Measurements from ENCODE around the gene BBS10.
"Not testable (repeated sequence)": the region's sequence is repeated elsewhere in the genome, so short reads cannot be mapped to it uniquely, and the experiment has no call there.

The BBS10 gene

DNA sequence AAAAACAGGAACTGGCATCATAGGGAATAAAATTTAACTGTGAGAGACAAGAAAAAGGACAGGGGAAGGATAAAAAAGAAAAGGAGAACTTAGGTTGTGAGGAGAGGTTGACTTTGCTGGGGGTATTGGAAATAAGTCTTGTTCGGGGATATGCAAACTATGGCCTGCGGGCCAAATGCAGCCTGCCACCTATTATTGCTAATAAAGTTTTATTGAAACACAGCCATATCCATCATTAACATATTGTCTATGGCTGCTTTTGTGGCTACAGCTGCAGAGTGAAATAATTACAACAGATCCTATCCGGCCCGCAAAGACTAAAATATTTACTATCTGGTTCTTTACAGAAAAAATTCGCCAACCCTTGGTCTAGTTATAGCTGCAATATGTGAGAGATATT is 18.6 kb downstream of the BBS10 start:
- DNase-seq (ENCODE audit: low read depth) = no peak

DNA sequence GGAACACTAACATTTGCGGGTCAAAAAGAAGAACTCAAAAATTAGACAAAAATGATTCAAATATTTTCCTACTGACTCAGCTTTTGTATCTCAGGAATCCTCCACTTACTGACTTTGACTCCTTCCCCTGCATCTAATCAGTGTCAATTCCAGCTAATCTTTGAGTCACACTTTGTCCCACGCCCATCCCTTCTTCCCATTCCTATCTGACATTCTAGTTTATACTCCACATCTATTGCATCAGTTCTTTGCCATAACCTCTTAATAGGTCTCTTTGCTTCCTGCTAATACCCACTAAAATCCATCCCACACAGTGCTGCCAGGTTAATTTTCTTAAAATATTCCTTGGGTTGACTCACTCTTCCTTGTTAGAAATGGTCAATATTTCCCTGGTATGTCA is 19.1 kb downstream of the BBS10 start:
- DNase-seq (ENCODE audit: low read depth) = no peak

DNA sequence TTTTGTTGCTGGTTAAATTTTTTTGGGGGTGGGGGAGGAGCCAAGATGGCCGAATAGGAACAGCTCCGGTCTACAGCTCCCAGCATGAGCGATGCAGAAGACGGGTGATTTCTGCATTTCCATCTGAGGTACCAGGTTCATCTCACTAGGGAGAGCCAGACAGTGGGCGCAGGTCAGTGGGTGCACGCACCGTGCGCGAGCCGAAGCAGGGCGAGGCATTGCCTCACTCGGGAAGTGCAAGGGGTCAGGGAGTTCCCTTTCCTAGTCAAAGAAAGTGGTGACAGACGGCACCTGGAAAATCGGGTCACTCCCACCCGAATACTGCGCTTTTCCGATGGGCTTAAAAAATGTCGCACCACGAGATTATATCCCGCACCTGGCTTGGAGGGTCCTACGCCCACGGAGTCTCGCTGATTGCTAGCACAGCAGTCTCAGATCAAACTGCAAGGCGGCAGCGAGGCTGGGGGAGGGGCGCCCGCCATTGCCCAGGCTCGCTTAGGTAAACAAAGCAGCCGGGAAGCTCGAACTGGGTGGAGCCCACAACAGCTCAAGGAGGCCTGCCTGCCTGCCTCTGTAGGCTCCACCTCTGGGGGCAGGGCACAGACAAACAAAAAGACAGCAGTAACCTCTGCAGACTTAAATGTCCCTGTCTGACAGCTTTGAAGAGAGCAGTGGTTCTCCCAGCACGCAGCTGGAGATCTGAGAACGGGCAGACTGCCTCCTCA is 28.5 kb downstream of the BBS10 start:
- DNase-seq (ENCODE audit: low read depth) = not testable (repeated sequence)

GRCh38 chr12:76318773-76319594 is 29.2 kb downstream of the BBS10 start:
- no peak for DNase-seq (ENCODE audit: low read depth)

DNA sequence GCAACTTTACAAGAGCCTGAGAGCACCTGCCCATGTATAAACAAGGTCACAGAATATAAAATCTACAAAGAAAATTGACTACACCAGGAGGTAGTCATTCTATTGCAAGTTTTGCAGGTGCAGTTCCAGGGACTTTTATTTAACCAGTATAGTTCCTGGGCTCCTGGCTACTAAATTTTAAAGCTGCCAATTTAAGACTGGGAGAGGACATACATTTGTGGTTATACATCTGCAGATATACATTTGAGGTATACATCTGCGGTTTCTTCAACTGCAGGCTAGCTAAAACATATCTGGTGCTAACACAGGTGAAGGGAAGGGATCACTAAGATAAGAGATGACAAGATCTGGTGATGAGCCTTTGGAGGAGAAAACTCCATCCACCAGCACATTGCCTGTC is 30.2 kb downstream of the BBS10 start:
- no peak for DNase-seq (ENCODE audit: low read depth)

- DNase-seq (ENCODE audit: low read depth) = no peak
These were observed 31.7 kb downstream of the BBS10 start for GRCh38 chr12:76316468-76316867.

DNA sequence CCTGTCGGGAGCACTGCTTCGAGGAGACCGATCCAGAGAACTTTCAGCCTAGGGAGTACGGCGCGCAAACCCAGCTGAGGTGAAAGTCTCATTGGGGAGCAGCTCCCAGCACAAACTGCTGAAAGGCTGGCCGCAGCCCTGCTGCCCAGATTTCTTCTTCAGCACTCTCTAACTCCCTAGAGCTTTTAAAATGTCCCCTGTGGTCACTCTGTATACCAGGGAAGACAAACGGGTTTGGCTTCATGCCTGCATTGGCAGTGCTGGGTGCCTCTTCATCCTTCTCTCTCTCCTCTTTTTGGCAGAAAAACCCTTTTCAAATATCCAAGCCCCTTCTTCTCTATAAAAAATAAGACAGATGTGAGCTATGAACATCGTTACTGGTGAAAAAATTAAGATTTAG is 34.9 kb downstream of the BBS10 start:
- no peak for DNase-seq (ENCODE audit: low read depth)

GRCh38 chr12:76312315-76312714 is 35.9 kb downstream of the BBS10 start:
- no peak for DNase-seq (ENCODE audit: low read depth)

DNA sequence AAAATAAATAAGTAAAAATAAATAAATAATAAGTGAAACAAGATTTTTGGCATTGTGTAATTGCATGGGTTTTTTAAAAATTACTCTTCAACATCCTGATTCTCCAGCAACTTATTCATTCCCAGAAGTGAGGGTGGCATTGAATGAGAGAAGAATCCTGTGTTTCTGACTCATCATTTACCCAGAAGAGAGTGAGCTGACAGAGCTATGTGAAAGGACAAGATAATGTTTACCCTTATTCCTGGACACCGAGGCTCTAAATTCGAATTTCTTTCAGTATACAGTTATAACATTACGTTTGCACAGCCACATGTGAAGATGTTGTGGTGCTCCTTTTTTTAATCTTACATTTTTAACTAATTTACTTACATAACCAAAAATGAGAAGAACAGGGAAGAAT is 36.4 kb downstream of the BBS10 start:
- no peak for DNase-seq (ENCODE audit: low read depth)

DNA sequence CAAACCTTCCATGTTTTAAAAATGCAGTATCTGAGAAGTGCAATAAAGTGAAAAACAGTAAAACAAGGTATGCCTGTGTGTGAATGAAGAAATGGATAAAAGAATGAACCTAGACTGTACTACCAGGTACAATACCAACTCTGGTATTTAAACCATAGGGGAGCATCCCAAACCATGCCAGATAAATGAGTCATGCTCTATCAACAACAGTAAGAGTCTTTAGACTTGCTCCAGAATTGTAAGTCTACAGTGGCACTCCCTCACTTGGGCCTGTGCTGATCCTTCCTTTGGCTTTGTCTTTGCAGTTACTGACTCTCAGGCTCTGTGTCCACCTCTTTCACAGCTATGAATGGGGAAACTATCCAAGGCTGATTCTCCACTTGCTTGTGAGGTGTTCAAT is 38.1 kb downstream of the BBS10 start:
- DNase-seq (ENCODE audit: low read depth) = no peak

DNA sequence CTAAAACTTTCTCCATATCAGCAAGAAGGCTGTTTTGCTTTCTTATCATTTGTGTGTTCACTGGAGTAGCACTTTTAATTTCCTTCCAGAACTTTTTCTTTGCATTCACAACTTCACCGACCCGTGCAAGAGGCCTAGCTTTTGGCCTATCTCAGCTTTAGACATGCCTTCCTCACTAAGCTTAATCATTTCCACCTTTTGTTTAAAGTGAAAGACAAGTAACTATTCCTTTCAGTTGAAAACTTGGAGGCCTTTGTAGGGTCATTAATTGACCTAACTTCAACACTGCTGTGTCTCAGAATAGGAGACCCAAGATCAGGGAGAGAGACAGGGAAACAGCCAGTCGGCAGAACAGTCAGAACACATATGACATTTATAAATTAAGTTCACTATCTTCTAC is 39.3 kb downstream of the BBS10 start:
- DNase-seq (ENCODE audit: low read depth) = no peak

DNA sequence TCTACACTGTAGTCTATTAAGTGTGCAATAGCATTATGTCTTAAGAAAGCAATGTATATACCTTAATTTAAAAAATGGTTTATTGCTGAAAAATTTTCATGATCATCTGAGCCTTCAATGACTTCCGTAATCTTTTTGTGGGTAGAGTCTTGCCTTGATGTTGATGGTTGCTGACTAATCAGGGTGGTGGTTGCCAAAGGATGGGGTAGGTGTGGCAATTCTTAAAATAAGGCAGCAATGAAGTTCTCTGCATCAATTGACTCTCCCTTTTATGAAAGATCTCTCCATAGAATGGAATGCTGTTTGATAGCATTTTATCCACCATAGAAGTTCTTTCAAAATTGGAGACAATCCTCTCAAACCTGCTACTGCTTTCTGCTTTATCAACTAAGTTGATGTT is 41.1 kb downstream of the BBS10 start:
- no peak for DNase-seq (ENCODE audit: low read depth)

DNA sequence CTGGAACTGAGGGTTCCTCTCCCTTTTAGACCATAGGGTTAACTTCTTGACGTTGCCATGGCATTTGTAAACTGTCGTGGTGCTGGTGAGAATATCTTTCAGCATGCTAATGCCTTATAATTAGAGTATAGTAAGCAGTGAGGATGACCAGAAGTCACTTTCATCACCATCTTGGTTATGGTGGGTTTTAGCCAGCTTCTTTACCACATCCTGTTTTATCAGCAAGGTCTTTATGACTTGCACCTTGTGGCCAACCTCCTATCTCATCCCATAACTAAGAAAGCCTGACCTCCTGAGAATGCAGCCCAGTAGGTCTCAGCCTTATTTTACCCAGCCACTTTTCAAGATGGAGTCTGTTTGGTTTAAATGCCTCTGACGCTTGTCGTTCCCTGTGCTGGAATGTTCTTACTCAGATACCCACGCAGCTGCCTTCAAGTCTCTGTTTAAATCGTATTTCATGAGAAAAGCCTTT is 44.2 kb downstream of the BBS10 start:
- no peak for DNase-seq (ENCODE audit: low read depth)

DNA sequence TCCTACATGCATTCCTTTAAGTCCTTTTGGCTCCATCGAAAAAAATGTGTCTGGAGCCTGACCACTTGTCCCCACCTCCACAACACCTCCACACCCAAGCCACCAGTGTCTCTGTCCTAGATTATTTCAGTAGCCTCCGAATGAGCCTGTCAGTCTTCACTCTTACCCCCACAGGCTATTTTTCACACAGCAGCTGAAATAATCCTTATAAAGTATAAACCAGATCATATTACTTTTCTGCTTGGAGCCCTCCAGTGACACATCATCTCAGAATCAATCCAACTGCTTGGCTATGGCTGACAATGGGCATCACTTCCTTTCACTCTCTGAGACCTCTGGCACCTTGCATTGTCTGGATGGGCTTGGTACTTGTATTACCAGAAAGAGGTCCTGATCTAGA is 44.9 kb downstream of the BBS10 start:
- DNase-seq (ENCODE audit: low read depth) = no peak

- no peak for DNase-seq (ENCODE audit: low read depth)
These were observed 47.9 kb downstream of the BBS10 start for GRCh38 chr12:76300297-76300665.

GRCh38 chr12:76299536-76300296 is 48.5 kb downstream of the BBS10 start:
- no peak for DNase-seq (ENCODE audit: low read depth)

Data from CMK (cell line).